ENCODE measurements around the gene OMP.

OMP gene

GRCh38 chr11:77063861-77064260 is 38.8 kb upstream of the OMP start:
- no peak for TF ChIP-seq CTCF (conservative IDR thresholded peaks at IDR 0.05; ENCODE audit: low read length)
- TF ChIP-seq EZH2phosphoT487 (IDR thresholded peaks at IDR 0.05; ENCODE audit: borderline replicate concordance): no peak
- no peaks in the 10 kb centered on the region for H3F3A ChIP-seq (ENCODE audit: low read depth)
- no peaks in the 10 kb centered on the region for H3K9me2 ChIP-seq (replicated peaks; ENCODE audit: low read depth, low read length)
- no peak overlapping the region for H2AFZ ChIP-seq (ENCODE audit: low read length)
- H3K9ac ChIP-seq (ENCODE audit: low read depth, low read length, poor library complexity, severe bottlenecking): no peak overlapping the region
- no peak overlapping the region for H3K4me3 ChIP-seq (ENCODE audit: low read length, poor library complexity, severe bottlenecking)
- H3K9me3 ChIP-seq (ENCODE audit: insufficient read depth, low read depth, low read length): no peaks in the 10 kb centered on the region
- H3K27me3 ChIP-seq (ENCODE audit: insufficient read depth, low read length, poor library complexity, severe bottlenecking): no peaks in the 10 kb centered on the region
- peaks cover 7% of the 10 kb centered on the region for H4K20me1 ChIP-seq (ENCODE audit: insufficient read depth, low read length, poor library complexity, severe bottlenecking)
- H3K79me2 ChIP-seq (ENCODE audit: insufficient read depth, low read length): peaks cover 16% of the 10 kb centered on the region; the same call in 1 of the 2 replicates
- H3K4me1 ChIP-seq (ENCODE audit: insufficient read depth, low read length, poor library complexity, severe bottlenecking): peaks cover 22% of the 10 kb centered on the region
- no peak overlapping the region for H3K4me2 ChIP-seq (ENCODE audit: low read depth, low read length, poor library complexity, severe bottlenecking)
- H3K36me3 ChIP-seq (ENCODE audit: insufficient read depth, low read length): no peaks in the 10 kb centered on the region

GRCh38 chr11:77064648-77065217 is 37.9 kb upstream of the OMP start:
- no peak overlapping the region for H3K4me2 ChIP-seq (ENCODE audit: low read depth, low read length, poor library complexity, severe bottlenecking)
- H3F3A ChIP-seq (ENCODE audit: low read depth): no peaks in the 10 kb centered on the region
- no peaks in the 10 kb centered on the region for H3K9me3 ChIP-seq (ENCODE audit: insufficient read depth, low read depth, low read length)
- H3K9ac ChIP-seq (ENCODE audit: low read depth, low read length, poor library complexity, severe bottlenecking): no peak overlapping the region
- H2AFZ ChIP-seq (ENCODE audit: low read length): no peak overlapping the region; the same call in 1 of the 2 replicates
- peaks cover 19% of the 10 kb centered on the region for H3K79me2 ChIP-seq (ENCODE audit: insufficient read depth, low read length)
- peaks cover 7% of the 10 kb centered on the region for H4K20me1 ChIP-seq (ENCODE audit: insufficient read depth, low read length, poor library complexity, severe bottlenecking)
- no peaks in the 10 kb centered on the region for H3K9me2 ChIP-seq (replicated peaks; ENCODE audit: low read depth, low read length)
- H3K27me3 ChIP-seq (ENCODE audit: insufficient read depth, low read length, poor library complexity, severe bottlenecking): no peaks in the 10 kb centered on the region
- no peak for TF ChIP-seq EZH2phosphoT487 (IDR thresholded peaks at IDR 0.05; ENCODE audit: borderline replicate concordance)
- TF ChIP-seq CTCF (conservative IDR thresholded peaks at IDR 0.05; ENCODE audit: low read length): no peak
- no peak overlapping the region for H3K4me3 ChIP-seq (ENCODE audit: low read length, poor library complexity, severe bottlenecking)
- H3K4me1 ChIP-seq (ENCODE audit: insufficient read depth, low read length, poor library complexity, severe bottlenecking): peaks cover 29% of the 10 kb centered on the region
- no peaks in the 10 kb centered on the region for H3K36me3 ChIP-seq (ENCODE audit: insufficient read depth, low read length)

- Histone ChIP-seq H3K36me3 (ENCODE audit: insufficient read depth, low read length) (no peaks in the 10 kb centered on the region), H3K9ac (ENCODE audit: low read depth, low read length, poor library complexity, severe bottlenecking) (peak overlapping the region; percentile 75), H3K79me2 (ENCODE audit: insufficient read depth, low read length) (peaks cover 26% of the 10 kb centered on the region)
Observed at GRCh38 chr11:77065878-77066228, 36.8 kb upstream of the OMP start.

More at GRCh38 chr11:77065878-77066228, 36.8 kb upstream of the OMP start:
- peak overlapping the region; percentile 87 for H3K4me3 ChIP-seq (ENCODE audit: low read length, poor library complexity, severe bottlenecking)
- H3K4me1 ChIP-seq (ENCODE audit: insufficient read depth, low read length, poor library complexity, severe bottlenecking): peaks cover 41% of the 10 kb centered on the region
- peak overlapping the region; percentile 92 for H3K4me2 ChIP-seq (ENCODE audit: low read depth, low read length, poor library complexity, severe bottlenecking)
- H3K9me3 ChIP-seq (ENCODE audit: insufficient read depth, low read depth, low read length): no peaks in the 10 kb centered on the region
- no peak overlapping the region for H2AFZ ChIP-seq (ENCODE audit: low read length)
- no peaks in the 10 kb centered on the region for H3F3A ChIP-seq (ENCODE audit: low read depth)
- H3K9me2 ChIP-seq (replicated peaks; ENCODE audit: low read depth, low read length): no peaks in the 10 kb centered on the region
- no peaks in the 10 kb centered on the region for H3K27me3 ChIP-seq (ENCODE audit: insufficient read depth, low read length, poor library complexity, severe bottlenecking)
- peaks cover 7% of the 10 kb centered on the region for H4K20me1 ChIP-seq (ENCODE audit: insufficient read depth, low read length, poor library complexity, severe bottlenecking)
- TF ChIP-seq CTCF (conservative IDR thresholded peaks at IDR 0.05; ENCODE audit: low read length) (no peak), EZH2phosphoT487 (IDR thresholded peaks at IDR 0.05; ENCODE audit: borderline replicate concordance) (no peak)
